ENCODE results near the gene PCK1.

DNA sequence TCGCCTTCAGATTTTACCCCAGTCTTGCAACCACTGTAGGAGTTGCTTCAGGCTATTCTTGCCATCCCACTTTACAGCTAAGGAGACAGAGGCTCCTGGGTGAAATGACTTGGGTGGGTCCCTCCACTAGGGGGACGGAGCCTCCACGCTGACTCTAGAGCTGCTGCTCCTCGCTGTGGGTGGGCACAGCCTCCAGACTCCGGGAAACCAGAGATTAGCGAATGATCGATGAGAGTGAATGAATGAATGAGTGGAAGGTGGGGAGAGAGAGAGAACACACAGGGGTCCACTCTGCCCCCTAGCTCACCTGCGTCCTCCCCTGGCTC is 48.9 kb downstream of the PCK1 start:
- TF ChIP-seq MTA3 (CRISPR knock-in tag; IDR thresholded peaks at IDR 0.05): no peak
- TF ChIP-seq, protein P1, sequence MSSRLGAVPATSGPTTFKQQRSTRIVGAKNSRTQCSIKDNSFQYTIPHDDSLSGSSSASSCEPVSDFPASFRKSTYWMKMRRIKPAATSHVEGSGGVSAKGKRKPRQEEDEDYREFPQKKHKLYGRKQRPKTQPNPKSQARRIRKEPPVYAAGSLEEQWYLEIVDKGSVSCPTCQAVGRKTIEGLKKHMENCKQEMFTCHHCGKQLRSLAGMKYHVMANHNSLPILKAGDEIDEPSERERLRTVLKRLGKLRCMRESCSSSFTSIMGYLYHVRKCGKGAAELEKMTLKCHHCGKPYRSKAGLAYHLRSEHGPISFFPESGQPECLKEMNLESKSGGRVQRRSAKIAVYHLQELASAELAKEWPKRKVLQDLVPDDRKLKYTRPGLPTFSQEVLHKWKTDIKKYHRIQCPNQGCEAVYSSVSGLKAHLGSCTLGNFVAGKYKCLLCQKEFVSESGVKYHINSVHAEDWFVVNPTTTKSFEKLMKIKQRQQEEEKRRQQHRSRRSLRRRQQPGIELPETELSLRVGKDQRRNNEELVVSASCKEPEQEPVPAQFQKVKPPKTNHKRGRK (CRISPR knock-in tag; IDR thresholded peaks at IDR 0.05): no peak
- no peak for TF ChIP-seq EZH2 (conservative IDR thresholded peaks at IDR 0.05; ENCODE audit: low read depth, low read length)
- no peak for TF ChIP-seq MBD4 (IDR thresholded peaks at IDR 0.05; ENCODE audit: borderline replicate concordance, low read length)
- no peak for TF ChIP-seq ZSCAN29 (CRISPR knock-in tag; conservative IDR thresholded peaks at IDR 0.05)
- TF ChIP-seq EP300 (IDR thresholded peaks at IDR 0.05; ENCODE audit: low read depth in 2 of 2, low read length in 2 of 2): no peak
- TF ChIP-seq EP300 (CRISPR knock-in tag; IDR thresholded peaks at IDR 0.05; ENCODE audit: borderline replicate concordance): no peak
- TF ChIP-seq ZNF263 (CRISPR knock-in tag; IDR thresholded peaks at IDR 0.05): no peak
